ENCODE results near the gene SLC10A3. TPM values are rescaled to one million over a fixed set of nuclear protein-coding genes. Genes with fewer than 3 reads are reported as not detected.
A peak's percentile ranks its signal among the peaks of the same experiment; 100 is the strongest.

The SLC10A3 gene
- total and polyA plus RNA-seq, 11 donors = 8.3 to 50.6 (median 15.5) TPM

- peaks cover 0 to 13% (median 0%) of the 10 kb centered on the region in 12 donors for H3K4me1 ChIP-seq
- no peak for TF ChIP-seq CTCF (IDR thresholded peaks at IDR 0.05)
- TF ChIP-seq POLR2A (IDR thresholded peaks at IDR 0.05) = no peak
- no peaks in the 10 kb centered on the region for H3K27me3 ChIP-seq
- WGBS, 4 donors = 76 to 82% (median 78%) methylated on average over 8 of the region's 8 CpGs
- DNase-seq (peak in 1 of 5 donors; percentile 22), ATAC-seq (no peak)
- H3K9me3 ChIP-seq = no peaks in the 10 kb centered on the region
- no peak overlapping the region for H3K27ac ChIP-seq
- no peak overlapping the region for H3K4me3 ChIP-seq
- peaks cover 0 to 32% (median 3%) of the 10 kb centered on the region in 9 donors for H3K36me3 ChIP-seq
- intact Hi-C loops (cut with DNase I) = no loop called here
Observed at GRCh38 chrX:154462396-154462795, 28.0 kb downstream of the SLC10A3 start.

GRCh38 chrX:154460326-154460725, 30.1 kb downstream of the SLC10A3 start:
- WGBS, 4 donors = 87 to 89% (median 88%) methylated on average over 18 to 26 of the region's 26 CpGs
- DNase-seq (peak in 1 of 5 donors; percentile 33), ATAC-seq (no peak)
- TF ChIP-seq CTCF (IDR thresholded peaks at IDR 0.05) (no peak), POLR2A (IDR thresholded peaks at IDR 0.05) (no peak)
- Histone ChIP-seq H3K27me3 (no peaks in the 10 kb centered on the region), H3K4me1 (peaks cover 0 to 13% (median 0%) of the 10 kb centered on the region in 12 donors), H3K4me3 (peak overlapping the region in 1 of 12 donors; percentile 64), H3K27ac (no peak overlapping the region), H3K9me3 (no peaks in the 10 kb centered on the region), H3K36me3 (peaks cover 0 to 15% (median 0%) of the 10 kb centered on the region in 9 donors)
- intact Hi-C loops (cut with DNase I) = no loop called here

- Histone ChIP-seq H3K4me1 (peaks cover 0 to 13% (median 0%) of the 10 kb centered on the region in 12 donors), H3K9me3 (no peaks in the 10 kb centered on the region), H3K27me3 (no peaks in the 10 kb centered on the region), H3K4me3 (peak overlapping the region in 6 of 12 donors; percentile 61 to 85 (median 68)), H3K36me3 (peaks cover 0 to 12% (median 0%) of the 10 kb centered on the region in 9 donors), H3K27ac (peak overlapping the region in 1 of 12 donors; percentile 23)
- intact Hi-C loops (cut with DNase I) = no loop called here
- TF ChIP-seq POLR2A (IDR thresholded peaks at IDR 0.05) (no peak), CTCF (IDR thresholded peaks at IDR 0.05) (no peak)
- 50 to 73% (median 64%) methylated on average over 10 to 14 of the region's 14 CpGs for WGBS, 4 donors
- ATAC-seq = peak in 1 of 4 donors; percentile 28
- DNase-seq = peak in 1 of 5 donors; percentile 35
Observed at GRCh38 chrX:154459832-154460231, 30.6 kb downstream of the SLC10A3 start.

- peak overlapping the region; percentile 40 to 85 (median 62) for H3K4me3 ChIP-seq
- peak overlapping the region in 8 of 12 donors; percentile 32 to 73 (median 68) for H3K27ac ChIP-seq
- peaks cover 0 to 13% (median 0%) of the 10 kb centered on the region in 12 donors for H3K4me1 ChIP-seq
- intact Hi-C loops (cut with DNase I) = no loop called here
- ATAC-seq (peak; percentile 60 to 84 (median 80)), DNase-seq (peak in 4 of 5 donors; percentile 32 to 69 (median 56))
- no peak for TF ChIP-seq POLR2A (IDR thresholded peaks at IDR 0.05)
- TF ChIP-seq CTCF (IDR thresholded peaks at IDR 0.05) = no peak
- 35 to 79% (median 50%) methylated on average over 14 to 15 of the region's 15 CpGs for WGBS, 4 donors
- no peaks in the 10 kb centered on the region for H3K27me3 ChIP-seq
- H3K9me3 ChIP-seq = no peaks in the 10 kb centered on the region
- H3K36me3 ChIP-seq = peaks cover 0 to 8% (median 0%) of the 10 kb centered on the region in 9 donors
Observed at GRCh38 chrX:154458954-154459778, 31.3 kb downstream of the SLC10A3 start.

Data from heart left ventricle (tissue), 16 donors.